ENCODE data around the gene OR10J4. TPM values are rescaled to one million over a fixed set of nuclear protein-coding genes. Genes with fewer than 3 reads are reported as not detected.

The OR10J4 gene
- total and polyA plus RNA-seq, 2 of the 4 experiments (the other 2 are of a cell fraction): not detected

DNA sequence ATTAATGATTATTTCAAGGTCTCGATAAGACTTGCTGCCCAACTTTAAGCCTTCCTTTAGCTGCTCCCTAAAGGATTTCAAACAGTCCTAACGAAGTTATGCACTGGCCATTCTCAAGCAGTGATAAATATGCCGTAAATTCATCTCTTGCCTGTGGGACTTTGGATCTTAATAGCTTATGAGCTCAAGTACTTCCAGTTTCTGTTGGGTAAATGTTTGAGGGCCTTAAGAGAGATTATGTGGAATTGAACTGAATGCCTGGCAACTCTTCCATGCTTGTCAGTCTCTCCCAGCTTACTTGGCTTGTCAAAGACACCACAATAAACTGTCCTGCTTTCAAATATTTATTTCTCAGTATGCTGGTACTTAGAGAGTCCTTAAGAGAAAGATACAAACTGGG is 3.5 kb upstream of the OR10J4 start:
- POLR2A ChIA-PET (ENCODE audit: unreplicated experiment): interaction anchor here (0.6 kb wide), 2 partner anchors 277 to 388 kb away, joined by 3 read pairs; no protein-coding TSS in a partner anchor

More for the DNA sequence above, 3.5 kb upstream of the OR10J4 start:
- H4K5ac ChIP-seq (ENCODE audit: low read depth, low read length): no peak overlapping the region
- CTCF ChIA-PET: no interaction called here
- H2BK5ac ChIP-seq (ENCODE audit: low read depth, low read length, poor library complexity, severe bottlenecking): peak overlapping the region; percentile 37
- intact Hi-C loops (cut with micrococcal nuclease) (no loop called here), in situ Hi-C loops (cut with MboI; ENCODE audit: low sequenced_read_pairs) (no loop called here), dilution Hi-C loops (cut with HindIII; ENCODE audit: low sequenced_read_pairs, unreplicated experiment) (no loop called here)
- BruUV-seq (replicated peaks): no TSS peak
- H2AFZ ChIP-seq (replicated peaks; ENCODE audit: low read length, poor library complexity): no peak overlapping the region
- H3K79me1 ChIP-seq (ENCODE audit: low read depth in 1 of 2, low read length in 2 of 2): no peaks in the 10 kb centered on the region
- H2AK9ac ChIP-seq (replicated peaks; ENCODE audit: low read depth, low read length, poor library complexity): no peak overlapping the region
- no peak overlapping the region for H3K56ac ChIP-seq (ENCODE audit: extremely low read depth, insufficient read depth, low read length)
- H3K9me3 ChIP-seq (ENCODE audit: control insufficient read depth, insufficient read depth, low read length): peaks cover 11% of the 10 kb centered on the region
- H3K4me1 ChIP-seq (ENCODE audit: control insufficient read depth, insufficient read depth, low read length): no peaks in the 10 kb centered on the region
- no peaks in the 10 kb centered on the region for H3K36me3 ChIP-seq (ENCODE audit: control insufficient read depth, insufficient read depth, low read length)
- no peak overlapping the region for H3K27ac ChIP-seq (ENCODE audit: insufficient read depth, low read length)
- no peak overlapping the region for H4K8ac ChIP-seq (ENCODE audit: low read depth in 2 of 2, low read length in 2 of 2)
- no peak overlapping the region for H2AK5ac ChIP-seq (ENCODE audit: low read depth, low read length)
- H2BK20ac ChIP-seq (ENCODE audit: low read depth, low read length): no peak overlapping the region
- H3K9me1 ChIP-seq (ENCODE audit: insufficient read depth, low read length): no peaks in the 10 kb centered on the region
- no peak overlapping the region for H3K23ac ChIP-seq (ENCODE audit: low read depth, low read length)
- TF ChIP-seq NFE2L2 (IDR thresholded peaks at IDR 0.05; ENCODE audit: low read depth, low read length) (no peak), RCOR1 (IDR thresholded peaks at IDR 0.05; ENCODE audit: insufficient replicate concordance, low read length) (no peak), FOS (IDR thresholded peaks at IDR 0.05; ENCODE audit: low read depth, low read length) (no peak), POLR2A (IDR thresholded peaks at IDR 0.05; ENCODE audit: low read depth, low read length) (no peak)
- TF ChIP-seq, protein P1, sequence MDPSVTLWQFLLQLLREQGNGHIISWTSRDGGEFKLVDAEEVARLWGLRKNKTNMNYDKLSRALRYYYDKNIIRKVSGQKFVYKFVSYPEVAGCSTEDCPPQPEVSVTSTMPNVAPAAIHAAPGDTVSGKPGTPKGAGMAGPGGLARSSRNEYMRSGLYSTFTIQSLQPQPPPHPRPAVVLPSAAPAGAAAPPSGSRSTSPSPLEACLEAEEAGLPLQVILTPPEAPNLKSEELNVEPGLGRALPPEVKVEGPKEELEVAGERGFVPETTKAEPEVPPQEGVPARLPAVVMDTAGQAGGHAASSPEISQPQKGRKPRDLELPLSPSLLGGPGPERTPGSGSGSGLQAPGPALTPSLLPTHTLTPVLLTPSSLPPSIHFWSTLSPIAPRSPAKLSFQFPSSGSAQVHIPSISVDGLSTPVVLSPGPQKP (IDR thresholded peaks at IDR 0.05; ENCODE audit: borderline replicate concordance, low read depth, low read length): no peak
- H3K4me3 ChIP-seq (ENCODE audit: insufficient read depth, low read depth, low read length): no peak overlapping the region
- ATAC-seq (ENCODE audit: low read depth) (no peak), DNase-seq (no peak)
- H2BK120ac ChIP-seq (ENCODE audit: low read depth, low read length): no peak overlapping the region
- no peak overlapping the region; the same call in 1 of the 2 replicates for H3K18ac ChIP-seq (ENCODE audit: low read depth, low read length)
- H2BK15ac ChIP-seq (ENCODE audit: low read depth, low read length): no peak overlapping the region
- no peak overlapping the region for H3K9ac ChIP-seq (ENCODE audit: low read depth, low read length)
- H3K4ac ChIP-seq (ENCODE audit: low read depth, low read length): no peak overlapping the region
- H4K91ac ChIP-seq (ENCODE audit: insufficient read depth, low read depth, low read length): no peak overlapping the region
- no peak overlapping the region for H3K14ac ChIP-seq (replicated peaks; ENCODE audit: low read depth, low read length)
- H3K27me3 ChIP-seq (ENCODE audit: control insufficient read depth, insufficient read depth, low read length): no peaks in the 10 kb centered on the region
- no CpG with 5 or more reads among the region's 3 CpGs for WGBS, 2 experiments (ENCODE audit: extremely low coverage in 2 of 2, insufficient read length in 1 of 2)
- H3K4me2 ChIP-seq (ENCODE audit: low read depth, low read length): no peak overlapping the region
- H4K20me1 ChIP-seq (ENCODE audit: insufficient read depth, low read length): no peaks in the 10 kb centered on the region
